Activated CD8-positive, alpha-beta memory T cell treated with anti-CD3 and anti-CD28 coated beads, Interleukin-2, amount 50 U/mL, for 1 hour (primary cell): ENCODE data around the gene OR2AG1.
"Not testable (repeated sequence)": the region's sequence is repeated elsewhere in the genome, so short reads cannot be mapped to it uniquely, and the experiment has no call there.

Experiments used
- DNase-seq: peaks from one replicate; pipeline ENCODE4 v3.0.0-alpha.2; 2020; ENCODE audit errors: extremely low read depth

OR2AG1 gene

DNA sequence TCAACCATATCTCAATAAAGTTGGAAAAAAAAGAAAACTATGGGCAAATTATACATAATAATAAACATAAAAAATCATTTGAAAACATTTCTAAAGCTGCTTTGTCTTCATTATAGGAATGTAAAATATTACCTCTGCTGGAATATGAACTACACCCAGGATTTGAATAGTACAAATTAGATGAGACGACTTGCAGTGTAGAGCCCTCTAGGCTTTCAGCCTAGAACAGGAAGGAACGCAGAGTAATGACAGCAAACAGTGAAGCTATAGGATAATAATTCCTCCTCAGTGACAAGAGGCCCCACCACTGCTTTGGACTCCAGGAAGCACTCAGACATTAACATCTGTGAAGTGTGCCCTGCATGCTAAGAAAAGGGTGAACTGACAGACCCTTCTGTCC is 7.7 kb downstream of the OR2AG1 start:
- no peak for DNase-seq

DNA sequence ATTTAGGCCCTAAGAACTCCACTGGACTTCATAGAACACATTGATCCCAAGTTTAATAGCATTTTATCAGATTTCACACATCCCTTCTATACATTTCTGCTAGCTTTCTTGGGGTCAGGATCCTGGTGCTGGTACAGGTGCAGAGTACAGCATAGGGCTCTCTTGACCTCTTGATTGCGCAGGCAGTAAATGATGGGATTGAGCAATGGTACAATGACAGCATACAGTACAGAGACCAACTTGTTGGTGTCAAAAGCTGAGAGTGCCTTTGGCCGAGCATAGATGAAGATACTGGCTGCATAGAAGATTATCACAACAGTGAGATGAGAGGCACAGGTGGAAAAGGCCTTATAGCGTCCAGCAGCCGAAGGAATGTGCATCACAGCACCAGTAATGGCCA is 11.8 kb downstream of the OR2AG1 start:
- no peak for DNase-seq

DNA sequence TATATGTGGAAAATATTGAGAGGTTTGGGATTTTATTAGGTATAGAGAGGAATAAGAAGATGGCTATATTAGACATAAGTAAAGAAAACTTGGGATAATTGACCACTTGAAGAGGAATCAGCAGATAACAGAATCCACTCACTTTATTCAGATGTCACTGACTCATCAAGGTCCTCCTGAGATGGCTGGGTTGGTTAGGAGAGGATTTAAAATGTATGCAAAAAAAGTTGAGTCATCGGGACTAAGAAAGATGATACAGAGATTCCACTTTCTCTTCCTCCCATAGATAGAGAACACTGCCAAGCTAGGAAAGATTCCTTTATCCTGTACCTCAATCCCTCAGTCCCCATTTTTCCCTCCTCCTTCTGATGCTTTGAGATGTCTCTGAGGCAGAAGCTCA is 16.6 kb downstream of the OR2AG1 start, which contains the start of gene OR6A2:
TSS of gene OR6A2 (minus strand) at position 288 of the 400 bp plus-strand sequence. CDS start 3,981 bp downstream, outside the sequence.
- DNase-seq = no peak

DNA sequence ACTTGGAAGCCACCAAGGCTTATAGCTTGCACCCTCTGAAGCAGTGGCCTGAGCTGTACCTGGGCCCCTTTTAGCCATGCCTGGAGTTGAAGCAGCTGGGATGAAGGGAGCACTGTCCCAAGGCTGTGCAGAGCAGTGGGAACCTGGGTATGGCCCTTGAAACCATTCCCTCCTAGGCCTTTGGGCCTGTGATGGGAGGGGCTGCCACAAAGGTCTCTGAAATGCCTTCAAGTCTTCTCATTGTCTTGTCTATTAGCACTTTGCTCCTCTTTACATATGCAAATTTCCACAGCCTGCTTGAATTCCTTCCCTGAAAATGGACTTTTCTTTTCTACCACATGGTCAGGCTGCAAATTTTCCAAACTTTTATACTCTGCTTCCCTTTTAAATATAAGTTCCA is 18.3 kb downstream of the OR2AG1 start:
- DNase-seq = not testable (repeated sequence)

DNA sequence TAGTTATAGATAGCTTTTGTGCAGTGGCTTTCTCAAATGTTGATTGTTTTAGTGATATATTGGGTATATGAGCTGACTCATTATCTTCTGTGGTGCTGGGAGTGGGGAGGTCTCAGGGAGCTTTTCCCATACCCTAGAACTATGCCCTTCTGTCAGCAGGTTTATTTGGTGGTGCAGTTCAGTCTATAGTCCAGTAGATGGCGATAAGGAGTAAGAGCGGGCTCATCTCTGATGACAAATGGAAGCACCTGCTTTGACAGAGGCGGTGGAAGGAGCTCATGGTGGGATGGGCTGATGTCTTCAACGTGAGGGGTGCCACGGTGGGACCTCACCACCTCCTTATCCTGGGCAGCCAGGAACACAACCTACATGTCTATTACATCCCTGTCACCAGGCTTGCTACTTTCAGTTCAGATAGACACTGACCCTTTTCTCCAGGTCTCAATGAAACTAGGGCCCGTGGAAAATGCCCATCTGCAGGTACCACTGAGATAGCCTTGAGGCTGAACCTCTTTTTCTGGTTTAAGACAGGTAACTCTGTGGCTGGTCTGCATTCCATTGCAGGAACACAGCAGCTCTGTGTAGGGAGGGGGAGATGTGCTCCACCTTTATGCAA is 29.7 kb downstream of the OR2AG1 start:
- DNase-seq = no peak

DNA sequence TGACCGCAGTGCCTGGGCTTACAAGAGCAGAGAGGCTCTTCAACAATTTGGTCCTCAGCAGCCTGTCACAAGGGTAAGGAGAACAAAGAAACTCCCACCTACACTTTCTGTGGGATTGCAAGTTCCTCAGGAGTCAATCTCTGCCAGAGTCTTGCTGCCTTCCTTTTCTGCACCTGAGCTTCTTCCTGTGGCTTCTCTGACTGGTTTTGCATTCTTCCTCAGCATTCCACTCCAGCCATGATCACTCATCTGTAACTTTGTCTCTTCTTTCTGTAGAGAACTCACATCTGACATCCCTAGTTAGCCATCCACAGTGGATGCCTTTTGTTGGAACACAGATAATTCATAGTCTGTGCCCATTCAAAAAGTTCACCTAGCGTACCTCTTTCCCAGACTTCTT is 30.8 kb downstream of the OR2AG1 start:
- DNase-seq = no peak

DNA sequence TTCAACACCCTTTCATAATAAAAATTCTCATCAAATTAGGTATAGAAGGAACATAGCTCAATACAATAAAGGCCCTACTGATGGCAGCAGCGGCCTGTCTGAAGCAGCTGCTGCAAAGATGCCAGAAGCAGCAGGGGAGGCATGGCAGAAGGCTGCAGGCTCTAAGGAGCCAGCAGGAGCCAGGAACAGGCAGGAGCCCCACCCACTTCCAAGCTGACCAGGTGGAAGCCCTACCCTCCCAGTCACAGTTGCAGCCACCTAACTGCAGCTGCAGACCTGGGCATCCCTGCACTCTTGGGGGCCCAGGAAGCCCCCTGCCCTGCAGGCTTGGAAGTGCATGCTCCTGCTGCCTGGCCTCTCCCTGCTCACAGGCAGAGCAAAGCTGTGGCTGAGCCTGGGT is 34.9 kb downstream of the OR2AG1 start:
- no peak for DNase-seq

DNA sequence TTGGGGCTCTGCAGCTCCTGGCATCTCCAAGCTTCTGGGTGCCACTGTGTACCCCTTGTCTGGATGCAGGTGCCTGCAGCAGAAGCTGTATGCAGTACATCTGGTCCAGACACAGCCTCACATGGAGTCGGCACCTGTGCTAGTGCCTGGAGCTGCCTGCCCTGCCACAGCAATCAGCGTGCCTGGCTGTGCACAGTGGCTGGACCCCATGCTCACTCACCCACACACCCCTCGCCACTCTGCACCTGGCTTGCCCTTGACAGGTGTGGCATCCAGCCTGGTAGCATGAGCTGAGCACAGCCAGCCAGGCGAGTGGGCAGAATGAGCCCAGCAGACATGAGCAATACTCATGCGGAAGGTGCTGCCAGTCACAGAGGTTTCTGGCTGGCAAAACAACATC is 36.1 kb downstream of the OR2AG1 start:
- DNase-seq = no peak

DNA sequence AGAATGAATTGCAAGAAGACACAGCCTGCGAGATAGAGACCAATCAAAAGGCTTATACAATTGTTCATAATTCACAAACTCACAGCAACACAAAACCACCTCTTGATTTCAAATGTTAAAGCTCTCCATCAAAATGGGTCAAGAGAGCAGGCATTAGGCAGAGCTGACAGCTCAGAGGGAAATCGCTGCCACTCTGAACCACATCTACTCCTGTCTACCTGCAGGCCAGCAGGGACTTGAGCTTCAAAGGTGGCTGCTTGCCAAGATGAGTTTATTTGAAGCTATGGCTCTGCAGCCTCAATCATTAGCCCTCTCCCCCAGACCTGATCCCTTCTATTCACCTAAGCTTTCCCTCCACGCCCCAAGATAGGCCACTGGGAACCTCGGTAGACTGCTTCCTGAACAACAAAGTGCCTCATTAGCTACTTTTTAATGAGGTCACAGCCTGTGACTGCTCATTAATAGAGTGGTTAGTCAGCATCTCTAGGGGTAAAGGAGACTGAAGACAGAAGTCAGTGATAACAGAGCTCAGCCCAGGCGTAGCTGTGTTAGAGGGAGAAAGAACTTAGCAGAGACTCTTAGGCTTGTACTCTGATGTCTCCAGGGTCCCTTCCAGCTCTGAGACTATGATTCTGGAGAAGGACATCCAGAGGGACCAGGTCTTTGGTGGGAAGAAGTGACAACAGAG is 41.5 kb downstream of the OR2AG1 start:
- DNase-seq = no peak

DNA sequence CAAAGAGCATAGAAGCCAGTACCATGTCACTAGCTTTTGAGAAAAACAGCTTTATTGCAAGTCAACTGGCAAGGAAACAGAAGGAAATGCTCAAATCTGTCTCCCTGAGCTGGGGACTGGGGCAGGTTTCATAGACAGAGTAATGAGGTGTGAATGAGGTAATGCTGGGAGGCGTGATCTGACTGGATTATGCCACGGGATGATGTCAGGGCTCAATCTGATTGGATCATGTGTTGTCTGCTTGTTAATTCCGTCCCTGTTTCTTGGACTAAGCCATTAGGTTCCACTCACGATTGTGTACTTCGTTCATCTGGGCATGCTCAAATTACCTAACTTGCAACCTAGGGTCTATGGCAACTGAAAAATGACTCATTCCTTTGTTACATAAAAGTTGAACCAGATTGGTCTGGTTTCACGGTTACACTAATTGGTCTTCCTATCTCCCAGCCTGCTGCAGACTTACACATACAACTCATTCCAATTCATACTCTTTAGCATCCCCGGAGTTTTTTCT is 42.5 kb downstream of the OR2AG1 start:
- DNase-seq = no peak

DNA sequence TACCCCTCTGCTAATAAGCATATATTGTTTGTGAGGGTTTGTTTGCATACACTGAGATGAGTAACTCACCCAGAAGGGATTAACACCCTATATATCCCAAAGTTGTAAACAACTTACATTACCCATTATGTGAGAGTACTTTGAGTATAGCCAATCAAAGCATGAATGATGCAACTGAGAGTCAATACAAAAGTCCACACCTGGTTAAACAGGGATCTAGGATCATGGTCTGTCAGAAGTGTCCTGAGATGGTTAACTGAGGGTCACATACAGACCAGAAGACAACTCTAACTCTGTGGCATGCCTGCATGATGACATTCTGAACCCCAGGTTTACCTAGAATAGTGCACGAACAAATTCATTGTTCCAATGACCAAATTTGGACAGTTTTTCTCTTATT is 45.3 kb downstream of the OR2AG1 start:
- DNase-seq = no peak

DNA sequence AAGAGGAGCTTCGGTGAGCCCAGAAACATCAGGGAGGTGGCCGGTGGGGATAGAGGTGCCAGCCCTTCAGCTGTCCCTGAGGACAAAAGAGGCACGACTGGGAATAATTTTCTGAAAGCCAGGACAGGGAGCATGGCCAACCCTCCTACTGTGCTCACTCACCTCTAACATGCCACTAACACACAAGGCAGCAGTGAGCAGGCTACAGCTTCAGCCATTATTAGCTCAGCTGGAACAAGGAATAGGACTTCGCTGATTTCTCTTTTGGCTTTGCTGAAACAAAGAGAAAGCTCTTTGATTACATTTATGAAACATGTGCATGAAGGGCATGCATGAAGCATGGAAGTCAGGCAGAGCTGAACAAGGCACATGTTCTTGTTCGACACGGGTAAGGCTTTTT is 50.5 kb downstream of the OR2AG1 start:
- no peak for DNase-seq

DNA sequence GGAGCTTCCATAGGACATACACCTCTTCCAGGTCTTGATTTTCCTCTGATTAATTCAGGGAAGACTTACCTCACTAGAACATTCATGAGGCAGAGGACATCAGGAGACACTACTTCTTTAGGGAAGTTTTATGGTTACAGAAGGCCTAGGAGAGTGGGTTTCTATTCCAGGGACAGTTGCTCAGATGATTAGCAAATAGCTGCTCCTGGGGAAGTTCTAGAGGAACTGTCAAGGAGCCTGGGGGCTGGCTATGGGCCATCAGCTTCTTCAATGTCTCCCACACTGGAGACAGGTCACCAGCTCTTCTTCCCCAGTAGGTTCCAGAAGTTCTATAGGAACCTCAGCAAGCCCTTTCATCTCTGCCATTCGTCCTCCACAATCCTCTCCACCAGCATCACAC is 51.2 kb downstream of the OR2AG1 start:
- DNase-seq = no peak
